SK-N-SH (cell line): ENCODE measurements around the gene NT5C1B. TPM values are rescaled to one million over a fixed set of nuclear protein-coding genes. Genes with fewer than 3 reads are reported as not detected.

ENCODE experiments used
- CTCF ChIA-PET: fragments of 300-600, 350-600 bp; formaldehyde crosslinking; extraction: SDS; loops from one replicate; lab custom pipeline; 2021; lab: Yijun Ruan, JAX
- POLR2A ChIA-PET: fragments of 350-600 bp; sonication (Branson Sonifier 250); formaldehyde crosslinking; extraction: SDS; loops from one replicate; lab custom pipeline; 2020; ENCODE audit warnings: antibody characterized with exemption, inconsistent platforms; lab: Yijun Ruan, JAX
- DNase-seq: peaks from one replicate; pipeline ENCODE4 v3.0.0; 2012
- H2AFZ ChIP-seq: fragments of 200-600 bp; sonication (generic); 2 replicates; pipeline ENCODE4 v1.8.1; 2016; ENCODE audit warnings: antibody characterized with exemption, mild to moderate bottlenecking, low read depth
- H3F3A ChIP-seq: fragments of 200-600 bp; sonication (generic); replicated peaks from 2 replicates; pipeline ENCODE3; 2016; ENCODE audit warnings: antibody characterized with exemption, mild to moderate bottlenecking; ENCODE audit not compliant: insufficient read depth
- H3K27ac ChIP-seq, 2 experiments: fragments of 200-500 bp in 1 of 2; fragments of 200-600 bp in 1 of 2; sonication (Bioruptor generic) in 1 of 2; sonication (generic), shearing (Covaris generic) in 1 of 2; 2 replicates each; pipeline versions ENCODE4 v1.5.1 to v1.6.1; 2014 to 2016; ENCODE audit warnings: low read depth in 2 of 2, inconsistent platforms in 1 of 2, low read length in 1 of 2, mild to moderate bottlenecking in 1 of 2, mixed read lengths in 1 of 2
- H3K27me3 ChIP-seq: fragments of 200-600 bp; sonication (generic), shearing (Covaris generic); 2 replicates; pipeline ENCODE4 v1.6.1; 2016; ENCODE audit warnings: mixed run types; ENCODE audit not compliant: insufficient read depth
- H3K36me3 ChIP-seq, 2 experiments: fragments of 200-500 bp in 1 of 2; fragments of 200-600 bp in 1 of 2; sonication (Bioruptor generic) in 1 of 2; sonication (generic) in 1 of 2; replicated peaks in 1 of 2; 2 replicates each; pipeline versions ENCODE3 to v1.5.1; 2014 to 2016; ENCODE audit warnings: low read length in 1 of 2, mild to moderate bottlenecking in 1 of 2; ENCODE audit not compliant: insufficient read depth in 2 of 2, control insufficient read depth in 1 of 2
- H3K4me1 ChIP-seq, 2 experiments: fragments of 200-500 bp in 1 of 2; fragments of 200-600 bp in 1 of 2; sonication (Bioruptor generic) in 1 of 2; sonication (generic), shearing (Covaris generic) in 1 of 2; 2 replicates each; pipeline versions ENCODE4 v1.5.1 to v1.6.1; 2014 to 2016; ENCODE audit warnings: low read depth in 1 of 2, low read length in 1 of 2, mixed run types in 1 of 2; ENCODE audit not compliant: insufficient read depth in 2 of 2, control insufficient read depth in 1 of 2
- H3K4me2 ChIP-seq: fragments of 200-600 bp; sonication (generic), shearing (Covaris generic); 2 replicates; pipeline ENCODE4 v1.6.1; 2017; ENCODE audit warnings: mixed run types
- H3K4me3 ChIP-seq, 2 experiments: fragments of 200-500 bp in 1 of 2; fragments of 200-600 bp in 1 of 2; sonication (Bioruptor generic) in 1 of 2; sonication (generic), shearing (Covaris generic) in 1 of 2; 2 replicates each; pipeline versions ENCODE4 v1.5.1 to v1.8.1; 2014 to 2016; ENCODE audit warnings: low read depth in 2 of 2, inconsistent platforms in 1 of 2, low read length in 1 of 2, mild to moderate bottlenecking in 1 of 2, mixed read lengths in 1 of 2, moderate library complexity in 1 of 2
- H3K79me2 ChIP-seq: fragments of 200-600 bp; sonication (generic); 2 replicates; pipeline ENCODE4 v1.8.1; 2017; ENCODE audit warnings: mild to moderate bottlenecking; ENCODE audit not compliant: insufficient read depth
- H3K9ac ChIP-seq: fragments of 200-600 bp; sonication (generic); 2 replicates; pipeline ENCODE4 v1.6.1; 2017; ENCODE audit warnings: mixed run types
- H3K9me2 ChIP-seq: fragments of 200-600 bp; sonication (generic); 2 replicates; pipeline ENCODE4 v1.6.1; 2017; ENCODE audit warnings: mixed run types
- H3K9me3 ChIP-seq: fragments of 200-600 bp; sonication (generic); 2 replicates; pipeline ENCODE4 v1.6.1; 2017; ENCODE audit warnings: mixed run types, mild to moderate bottlenecking, moderate library complexity
- H4K20me1 ChIP-seq: fragments of 200-600 bp; sonication (generic); 2 replicates; pipeline ENCODE4 v1.6.1; 2017; ENCODE audit warnings: mild to moderate bottlenecking, mixed run types; ENCODE audit not compliant: insufficient read depth
- ELF1 ChIP-seq: IDR thresholded peaks from 2 replicates; pipeline ENCODE4 v1.4.0; 2012
- EP300 ChIP-seq, 2 experiments: IDR thresholded peaks; 2 replicates each; pipeline versions ENCODE4 v1.4.0 to v1.6.1; 2012; ENCODE audit warnings: borderline replicate concordance in 1 of 2, low read depth in 1 of 2, low read length in 1 of 2
- EZH2phosphoT487 ChIP-seq: fragments of 200-600 bp; sonication (generic); IDR thresholded peaks from 2 replicates; pipeline ENCODE4 v1.6.1; 2017; ENCODE audit warnings: low read depth, mixed run types, mild to moderate bottlenecking, antibody characterized with exemption, moderate library complexity, borderline replicate concordance
- FOSL2 ChIP-seq: IDR thresholded peaks from 2 replicates; pipeline ENCODE4 v1.4.0; 2012; ENCODE audit warnings: low read depth, mild to moderate bottlenecking, moderate library complexity, borderline replicate concordance
- FOXJ3 ChIP-seq: sonication (generic); formaldehyde crosslinking; IDR thresholded peaks from 2 replicates; pipeline ENCODE4 v1.5.1; 2020; ENCODE audit warnings: mild to moderate bottlenecking, missing genetic modification reagents
- FOXM1 ChIP-seq: IDR thresholded peaks from 2 replicates; pipeline ENCODE4 v1.4.0; 2012; ENCODE audit warnings: low read depth, mild to moderate bottlenecking
- GABPA ChIP-seq: IDR thresholded peaks from 2 replicates; pipeline ENCODE4 v1.4.0; 2012; ENCODE audit warnings: low read depth, mild to moderate bottlenecking
- JUND ChIP-seq: IDR thresholded peaks from 2 replicates; pipeline ENCODE4 v1.4.0; 2012
- NFIC ChIP-seq: IDR thresholded peaks from 2 replicates; pipeline ENCODE4 v1.4.0; 2012; ENCODE audit warnings: borderline replicate concordance
- RCOR1 ChIP-seq: fragments of 150-350 bp; IDR thresholded peaks from 2 replicates; pipeline ENCODE4 v1.6.1; 2017; ENCODE audit warnings: antibody characterized with exemption, low read length
- RXRA ChIP-seq: IDR thresholded peaks from 2 replicates; pipeline ENCODE4 v1.4.0; 2012; ENCODE audit warnings: low read depth, mild to moderate bottlenecking, borderline replicate concordance
- SMC3 ChIP-seq: IDR thresholded peaks from 2 replicates; pipeline ENCODE4 v1.6.1; 2012; ENCODE audit warnings: low read depth, low read length, improper control_type of control experiment
- TAF1 ChIP-seq: IDR thresholded peaks from 2 replicates; pipeline ENCODE4 v1.6.1; 2012; ENCODE audit warnings: low read depth, mild to moderate bottlenecking, low read length, moderate library complexity, borderline replicate concordance
- TEAD4 ChIP-seq: IDR thresholded peaks from 2 replicates; pipeline ENCODE4 v1.4.0; 2012; ENCODE audit warnings: mild to moderate bottlenecking, borderline replicate concordance; ENCODE audit not compliant: insufficient read depth
- YY1 ChIP-seq: IDR thresholded peaks from 2 replicates; pipeline ENCODE4 v1.4.0; 2012; ENCODE audit warnings: low read depth, mild to moderate bottlenecking
- WGBS: methylation state at CpG from one replicate; pipeline ENCODE4 v1.1.6; 2017; ENCODE audit warnings: low lambda C conversion rate; 5-methylcytosine and 5-hydroxymethylcytosine counted together
- polyA plus RNA-seq, 3 experiments: library from polyadenylated mRNA; depleted of rRNA; stranded (reverse); fragments of >200 nt; gene quantifications; 2 replicates each; pipeline ENCODE4 v1.2.3, GENCODE V29; 2012
- TF ChIP-seq, protein P1 (sequence below): fragments of 200-600 bp; sonication (generic); IDR thresholded peaks from 2 replicates; pipeline ENCODE4 v1.6.1; 2017; ENCODE audit warnings: antibody characterized with exemption, mild to moderate bottlenecking, moderate library complexity
- TF ChIP-seq, protein P2 (sequence below): IDR thresholded peaks from 2 replicates; pipeline ENCODE4; 2012
- TF ChIP-seq, protein P3 (sequence below): IDR thresholded peaks from 2 replicates; pipeline ENCODE4 v1.4.0; 2012; ENCODE audit warnings: low read depth, borderline replicate concordance
- TF ChIP-seq, protein P4 (sequence below): fragments of 150-350 bp; IDR thresholded peaks from 2 replicates; pipeline ENCODE4 v1.6.1; 2017; ENCODE audit warnings: antibody characterized with exemption, low read length, low read depth, borderline replicate concordance

The NT5C1B gene
- polyA plus RNA-seq, 1 of the 3 experiments (the other 2 are of a cell fraction): not detected

DNA sequence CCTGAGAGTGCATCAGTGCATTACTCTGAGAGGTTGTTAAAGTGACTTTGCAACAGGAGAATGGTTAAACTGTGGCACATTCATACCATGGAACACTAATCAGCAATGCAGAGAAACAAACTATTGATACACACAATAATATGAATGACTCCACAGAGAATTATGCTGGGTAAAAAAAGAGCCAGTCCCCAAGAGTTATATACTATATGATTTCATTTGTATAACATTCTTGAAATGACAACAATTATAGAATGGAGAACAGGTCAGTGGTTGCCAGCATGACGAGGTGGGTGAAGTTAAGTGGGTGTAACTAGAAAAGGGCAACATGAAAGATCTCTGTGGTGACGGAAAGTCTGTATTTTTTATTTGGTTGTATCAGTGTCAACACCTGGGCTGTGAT lies 3.0 kb upstream of the NT5C1B start:
- CTCF ChIA-PET: no interaction called here

DNA sequence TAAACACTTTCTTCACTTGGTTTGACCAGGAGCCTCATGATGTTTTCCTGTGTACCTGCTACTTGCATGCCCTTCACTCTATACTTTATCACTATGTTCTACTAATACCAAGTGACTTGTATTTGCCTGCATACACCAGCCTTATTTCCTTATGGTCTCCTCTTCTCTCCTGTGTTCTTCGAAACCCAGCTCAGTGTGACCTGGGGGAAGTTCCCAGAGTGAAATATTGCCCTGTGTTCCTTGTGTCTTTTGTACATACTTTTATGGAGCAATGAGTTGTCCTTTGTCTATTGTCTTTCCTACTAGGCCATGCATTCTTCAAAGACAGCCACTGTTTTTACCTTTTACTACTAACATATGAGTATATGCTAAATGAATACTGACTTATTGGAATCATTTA lies 567 bp downstream of the NT5C1B start:
- no peak for TF ChIP-seq ELF1
- TF ChIP-seq JUND: no peak
- TF ChIP-seq, protein P1, sequence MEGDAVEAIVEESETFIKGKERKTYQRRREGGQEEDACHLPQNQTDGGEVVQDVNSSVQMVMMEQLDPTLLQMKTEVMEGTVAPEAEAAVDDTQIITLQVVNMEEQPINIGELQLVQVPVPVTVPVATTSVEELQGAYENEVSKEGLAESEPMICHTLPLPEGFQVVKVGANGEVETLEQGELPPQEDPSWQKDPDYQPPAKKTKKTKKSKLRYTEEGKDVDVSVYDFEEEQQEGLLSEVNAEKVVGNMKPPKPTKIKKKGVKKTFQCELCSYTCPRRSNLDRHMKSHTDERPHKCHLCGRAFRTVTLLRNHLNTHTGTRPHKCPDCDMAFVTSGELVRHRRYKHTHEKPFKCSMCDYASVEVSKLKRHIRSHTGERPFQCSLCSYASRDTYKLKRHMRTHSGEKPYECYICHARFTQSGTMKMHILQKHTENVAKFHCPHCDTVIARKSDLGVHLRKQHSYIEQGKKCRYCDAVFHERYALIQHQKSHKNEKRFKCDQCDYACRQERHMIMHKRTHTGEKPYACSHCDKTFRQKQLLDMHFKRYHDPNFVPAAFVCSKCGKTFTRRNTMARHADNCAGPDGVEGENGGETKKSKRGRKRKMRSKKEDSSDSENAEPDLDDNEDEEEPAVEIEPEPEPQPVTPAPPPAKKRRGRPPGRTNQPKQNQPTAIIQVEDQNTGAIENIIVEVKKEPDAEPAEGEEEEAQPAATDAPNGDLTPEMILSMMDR: no peak
- TF ChIP-seq, protein P2, sequence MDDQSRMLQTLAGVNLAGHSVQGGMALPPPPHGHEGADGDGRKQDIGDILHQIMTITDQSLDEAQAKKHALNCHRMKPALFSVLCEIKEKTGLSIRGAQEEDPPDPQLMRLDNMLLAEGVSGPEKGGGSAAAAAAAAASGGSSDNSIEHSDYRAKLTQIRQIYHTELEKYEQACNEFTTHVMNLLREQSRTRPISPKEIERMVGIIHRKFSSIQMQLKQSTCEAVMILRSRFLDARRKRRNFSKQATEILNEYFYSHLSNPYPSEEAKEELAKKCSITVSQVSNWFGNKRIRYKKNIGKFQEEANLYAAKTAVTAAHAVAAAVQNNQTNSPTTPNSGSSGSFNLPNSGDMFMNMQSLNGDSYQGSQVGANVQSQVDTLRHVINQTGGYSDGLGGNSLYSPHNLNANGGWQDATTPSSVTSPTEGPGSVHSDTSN: no peak
- TF ChIP-seq, protein P3, sequence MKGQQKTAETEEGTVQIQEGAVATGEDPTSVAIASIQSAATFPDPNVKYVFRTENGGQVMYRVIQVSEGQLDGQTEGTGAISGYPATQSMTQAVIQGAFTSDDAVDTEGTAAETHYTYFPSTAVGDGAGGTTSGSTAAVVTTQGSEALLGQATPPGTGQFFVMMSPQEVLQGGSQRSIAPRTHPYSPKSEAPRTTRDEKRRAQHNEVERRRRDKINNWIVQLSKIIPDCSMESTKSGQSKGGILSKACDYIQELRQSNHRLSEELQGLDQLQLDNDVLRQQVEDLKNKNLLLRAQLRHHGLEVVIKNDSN: no peak
- TF ChIP-seq FOXM1: no peak
- no peak for TF ChIP-seq SMC3
- TF ChIP-seq, protein P4, sequence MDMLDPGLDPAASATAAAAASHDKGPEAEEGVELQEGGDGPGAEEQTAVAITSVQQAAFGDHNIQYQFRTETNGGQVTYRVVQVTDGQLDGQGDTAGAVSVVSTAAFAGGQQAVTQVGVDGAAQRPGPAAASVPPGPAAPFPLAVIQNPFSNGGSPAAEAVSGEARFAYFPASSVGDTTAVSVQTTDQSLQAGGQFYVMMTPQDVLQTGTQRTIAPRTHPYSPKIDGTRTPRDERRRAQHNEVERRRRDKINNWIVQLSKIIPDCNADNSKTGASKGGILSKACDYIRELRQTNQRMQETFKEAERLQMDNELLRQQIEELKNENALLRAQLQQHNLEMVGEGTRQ: no peak
- no peak for TF ChIP-seq TEAD4
- TF ChIP-seq NFIC: no peak
- TF ChIP-seq EZH2phosphoT487: no peak
- no peak for TF ChIP-seq FOSL2
- TF ChIP-seq YY1: no peak
- peaks cover 0 to 22% of the 10 kb centered on the region in 2 experiments for H3K36me3 ChIP-seq
- CTCF ChIA-PET: no interaction called here
- H3F3A ChIP-seq: no peaks in the 10 kb centered on the region
- no peaks in the 10 kb centered on the region for H3K79me2 ChIP-seq
- WGBS: 77% methylated on average over 1 of the region's 1 CpG
- no peak for DNase-seq
- no peak overlapping the region for H2AFZ ChIP-seq
- POLR2A ChIA-PET: no interaction called here
- no peaks in the 10 kb centered on the region for H3K4me1 ChIP-seq
- H3K4me3 ChIP-seq: no peak overlapping the region
- H3K27ac ChIP-seq: no peak overlapping the region
- H4K20me1 ChIP-seq: no peaks in the 10 kb centered on the region
- no peaks in the 10 kb centered on the region for H3K27me3 ChIP-seq
- H3K9ac ChIP-seq: no peak overlapping the region
- H3K9me2 ChIP-seq: no peaks in the 10 kb centered on the region
- 0 out of 2 replicates have a peak, but pooled peaks cover 6% of the 10 kb centered on the region for H3K9me3 ChIP-seq
- no peak overlapping the region for H3K4me2 ChIP-seq

More for the DNA sequence above, 3.0 kb upstream of the NT5C1B start:
- 83% methylated on average over 2 of the region's 2 CpGs for WGBS
- POLR2A ChIA-PET: no interaction called here
- no peak for DNase-seq
- no peaks in the 10 kb centered on the region for H3K27me3 ChIP-seq
- no peaks in the 10 kb centered on the region for H3K9me3 ChIP-seq
- H4K20me1 ChIP-seq: no peaks in the 10 kb centered on the region
- no peak overlapping the region for H3K4me3 ChIP-seq
- H2AFZ ChIP-seq: no peak overlapping the region
- no peak overlapping the region for H3K27ac ChIP-seq
- H3K9ac ChIP-seq: no peak overlapping the region
- no peak for TF ChIP-seq FOXJ3 (CRISPR knock-in tag)
- TF ChIP-seq EP300 (IDR thresholded peaks at IDR 0.05; ENCODE audit: borderline replicate concordance in 1 of 2, low read depth in 1 of 2, low read length in 1 of 2): no peak
- no peak for TF ChIP-seq RXRA
- TF ChIP-seq GABPA: no peak
- no peak for TF ChIP-seq JUND
- no peak for TF ChIP-seq TAF1
- no peak for TF ChIP-seq RCOR1
- H3K4me2 ChIP-seq: no peak overlapping the region
- H3K4me1 ChIP-seq: no peaks in the 10 kb centered on the region
- no peaks in the 10 kb centered on the region for H3F3A ChIP-seq
- H3K79me2 ChIP-seq: no peaks in the 10 kb centered on the region
- H3K9me2 ChIP-seq: no peaks in the 10 kb centered on the region
- H3K36me3 ChIP-seq: peaks cover 0 to 11% of the 10 kb centered on the region in 2 experiments
